ENCODE data around the gene PASK. TPM values are rescaled to one million over a fixed set of nuclear protein-coding genes. Genes with fewer than 3 reads are reported as not detected.
A peak's percentile ranks its signal among the peaks of the same experiment; 100 is the strongest.
"Not testable (repeated sequence)": the region's sequence is repeated elsewhere in the genome, so short reads cannot be mapped to it uniquely, and the experiment has no call there.

The PASK gene
- total RNA-seq = 10.2 and 10.5 TPM in 2 replicates
- long read RNA-seq, partial matches to known transcripts = 1 of 2 reads
- long read RNA-seq, other reads (novel, unspliced or antisense) = 1 of 2 reads

- no peaks in the 10 kb centered on the region for H3K27me3 Mint-ChIP-seq (ENCODE audit: unreplicated experiment)
- H3K4me3 Mint-ChIP-seq (ENCODE audit: unreplicated experiment) = peak within 1 kb of the TSS; percentile 90
- peak; percentile 96 for DNase-seq (ENCODE audit: extremely low spot score, unreplicated experiment)
- peak within 1 kb of the TSS; percentile 76 for H3K27ac Mint-ChIP-seq (ENCODE audit: unreplicated experiment)
- no peaks in the 10 kb centered on the region for H3K9me3 Mint-ChIP-seq (ENCODE audit: unreplicated experiment)
- peaks cover 24% of the 10 kb centered on the region for H3K4me1 Mint-ChIP-seq (ENCODE audit: unreplicated experiment)
- peaks cover 3% of the 10 kb centered on the region for H3K36me3 Mint-ChIP-seq (ENCODE audit: unreplicated experiment)
- TF ChIP-seq CTCF (IDR thresholded peaks at IDR 0.05) = no peak
Measured at GRCh38 chr2:241148891-241149674, at the start of gene PASK. Gene PASK (minus strand): TSS chr2:241149472. CDS start chr2:241143032, 6,440 bp downstream.

DNA sequence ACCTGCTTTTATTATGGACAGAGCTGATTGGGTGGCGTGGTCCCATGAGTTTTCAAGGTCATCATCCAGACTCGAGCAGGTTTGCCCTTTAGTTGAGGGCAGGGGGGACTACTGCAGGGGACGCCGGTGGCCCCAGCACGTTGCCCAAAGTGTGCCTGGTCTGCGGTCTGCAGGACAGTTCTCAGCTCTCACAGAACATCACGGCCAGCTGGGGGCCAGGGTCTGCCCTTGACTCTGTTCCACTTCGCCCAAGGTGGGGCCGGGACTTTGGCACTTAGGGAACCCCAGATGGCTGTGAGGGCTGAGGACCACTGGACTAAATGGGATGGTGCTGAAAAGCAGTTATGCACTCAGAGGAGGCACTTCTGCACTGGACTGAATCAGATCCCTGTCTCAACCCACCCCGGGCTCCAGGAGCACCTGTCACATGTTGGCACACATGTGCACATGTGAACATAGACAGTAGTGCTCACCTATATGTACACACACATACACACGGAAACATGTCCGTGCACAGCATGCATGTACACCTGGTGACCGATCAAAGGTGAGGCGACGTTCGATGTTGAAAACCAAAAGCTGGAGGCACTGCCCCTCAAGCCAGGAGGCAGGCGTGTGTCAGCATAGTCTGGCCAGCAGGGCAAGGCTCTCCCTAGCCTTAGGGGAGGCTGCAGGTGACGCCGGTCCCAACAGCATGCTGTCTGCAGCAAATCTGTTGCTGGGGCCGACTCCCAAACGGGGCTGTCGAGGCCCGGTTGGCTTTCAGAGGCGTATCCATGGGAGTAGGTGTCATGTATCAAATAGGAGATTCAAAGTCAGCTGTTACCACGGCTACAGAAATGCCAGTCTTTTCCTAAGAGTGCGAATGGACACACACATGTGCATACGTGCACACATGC lies 49.4 kb upstream of the PASK start:
- Mint-ChIP-seq H3K4me3 (ENCODE audit: unreplicated experiment) (no peak overlapping the region), H3K4me1 (ENCODE audit: unreplicated experiment) (no peaks in the 10 kb centered on the region)
- DNase-seq (ENCODE audit: extremely low spot score, unreplicated experiment) = no peak

DNA sequence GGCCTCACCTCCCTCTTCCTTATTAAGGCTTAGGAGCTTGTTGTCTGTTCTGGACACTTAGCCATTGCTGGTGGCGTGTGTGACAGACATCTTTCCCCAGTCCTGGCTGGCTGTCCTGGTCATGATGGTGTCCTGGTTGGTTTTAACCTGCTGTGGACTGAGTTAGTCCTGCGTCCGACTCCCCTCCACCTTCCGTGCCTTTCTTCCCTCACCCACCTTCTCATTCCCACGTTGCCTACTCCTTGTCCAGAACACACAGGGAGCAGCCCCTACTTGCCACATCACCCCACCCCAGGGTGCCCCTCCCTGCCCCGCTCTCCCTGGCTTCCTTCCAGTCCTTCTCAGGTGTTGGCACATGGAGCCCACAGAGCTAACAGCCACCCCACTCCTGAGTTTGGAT lies 48.7 kb upstream of the PASK start:
- no peaks in the 10 kb centered on the region for H3K27me3 Mint-ChIP-seq (ENCODE audit: unreplicated experiment)
- H3K4me1 Mint-ChIP-seq (ENCODE audit: unreplicated experiment) = no peaks in the 10 kb centered on the region
- no peak overlapping the region for H3K27ac Mint-ChIP-seq (ENCODE audit: unreplicated experiment)
- H3K36me3 Mint-ChIP-seq (ENCODE audit: unreplicated experiment) = no peaks in the 10 kb centered on the region
- no peaks in the 10 kb centered on the region for H3K9me3 Mint-ChIP-seq (ENCODE audit: unreplicated experiment)
- H3K4me3 Mint-ChIP-seq (ENCODE audit: unreplicated experiment) = no peak overlapping the region
- no peak for DNase-seq (ENCODE audit: extremely low spot score, unreplicated experiment)
- no peak for TF ChIP-seq CTCF (IDR thresholded peaks at IDR 0.05)

More for the DNA sequence above, 49.4 kb upstream of the PASK start:
- no peak for TF ChIP-seq CTCF (IDR thresholded peaks at IDR 0.05)
- no peaks in the 10 kb centered on the region for H3K36me3 Mint-ChIP-seq (ENCODE audit: unreplicated experiment)
- H3K27me3 Mint-ChIP-seq (ENCODE audit: unreplicated experiment) = no peaks in the 10 kb centered on the region
- H3K9me3 Mint-ChIP-seq (ENCODE audit: unreplicated experiment) = no peaks in the 10 kb centered on the region
- H3K27ac Mint-ChIP-seq (ENCODE audit: unreplicated experiment) = no peak overlapping the region

DNA sequence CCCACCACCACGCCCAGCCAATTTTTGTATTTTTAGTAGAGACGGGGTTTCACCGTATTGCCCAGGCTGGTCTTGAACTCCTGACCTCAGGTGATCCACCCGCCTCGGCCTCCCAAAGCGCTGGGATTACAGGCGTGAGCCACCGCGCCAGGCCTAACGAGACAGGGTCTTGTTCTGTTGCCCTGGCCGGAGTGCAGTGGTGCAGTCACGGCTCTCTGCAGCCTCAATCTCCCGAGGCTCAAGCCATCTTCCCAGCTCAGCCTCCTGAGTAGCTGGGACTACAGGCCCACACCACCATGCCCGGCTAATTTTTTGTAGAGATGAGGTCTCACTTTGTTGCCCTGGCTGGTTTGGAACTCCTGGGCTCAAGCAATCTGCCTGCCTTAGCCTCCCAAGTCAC lies 48.0 kb upstream of the PASK start:
- not testable (repeated sequence) for H3K4me3 Mint-ChIP-seq (ENCODE audit: unreplicated experiment); DNase-seq (ENCODE audit: extremely low spot score, unreplicated experiment); H3K27ac Mint-ChIP-seq (ENCODE audit: unreplicated experiment); H3K27me3 Mint-ChIP-seq (ENCODE audit: unreplicated experiment); H3K9me3 Mint-ChIP-seq (ENCODE audit: unreplicated experiment); H3K4me1 Mint-ChIP-seq (ENCODE audit: unreplicated experiment); H3K36me3 Mint-ChIP-seq (ENCODE audit: unreplicated experiment)

DNA sequence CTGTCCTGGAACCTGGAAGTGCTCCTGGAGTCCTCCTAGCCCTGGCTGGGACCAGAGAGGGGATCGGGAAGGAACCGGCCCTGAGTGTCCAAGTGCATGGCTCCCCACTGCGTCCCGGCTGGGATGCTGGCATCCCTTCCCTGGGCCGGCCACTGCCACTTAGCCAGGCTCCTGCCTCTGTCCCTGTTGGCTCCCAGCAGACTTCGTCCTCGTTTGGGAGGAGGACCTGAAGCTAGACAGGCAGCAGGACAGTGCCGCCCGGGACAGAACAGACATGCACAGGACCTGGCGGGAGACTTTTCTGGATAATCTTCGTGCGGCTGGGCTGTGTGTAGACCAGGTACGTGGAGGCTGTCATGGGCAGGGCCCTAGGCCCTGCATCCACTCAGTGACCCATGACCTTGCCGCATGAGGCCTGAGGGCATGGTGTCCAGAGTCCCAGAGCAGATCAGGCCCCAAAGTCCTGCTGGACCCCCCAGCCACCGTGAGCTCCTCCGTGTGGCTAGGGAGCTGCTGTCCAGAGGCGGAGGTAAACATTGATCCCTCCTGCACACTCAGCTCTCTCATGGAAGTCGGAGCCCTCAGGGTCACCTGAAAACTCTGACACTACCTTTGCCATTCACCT lies 46.3 kb upstream of the PASK start:
- Mint-ChIP-seq H3K4me1 (ENCODE audit: unreplicated experiment) (no peaks in the 10 kb centered on the region), H3K9me3 (ENCODE audit: unreplicated experiment) (no peaks in the 10 kb centered on the region), H3K4me3 (ENCODE audit: unreplicated experiment) (no peak overlapping the region), H3K27ac (ENCODE audit: unreplicated experiment) (no peak overlapping the region), H3K36me3 (ENCODE audit: unreplicated experiment) (no peaks in the 10 kb centered on the region), H3K27me3 (ENCODE audit: unreplicated experiment) (no peaks in the 10 kb centered on the region)
- no peak for DNase-seq (ENCODE audit: extremely low spot score, unreplicated experiment)
- no peak for TF ChIP-seq CTCF (IDR thresholded peaks at IDR 0.05)

All from osteocyte (in vitro differentiated cells).